K562 (cell line): Measurements from ENCODE around the gene LSM6. TPM values are rescaled to one million over a fixed set of nuclear protein-coding genes. Genes with fewer than 3 reads are reported as not detected.

Experiments used
- ATAC-seq: fragments of 200-7000 bp; cut with Tn5 transposase; 3 replicates; pipeline ENCODE4 v1.9.1; 2020; ENCODE audit warnings: moderate library complexity
- BruUV-seq: library from RNA; stranded (reverse); fragments of 400-500 nt; replicated peaks from 2 replicates; lab custom pipeline; 2021; lab: Mats Ljungman, UMichigan
- CTCF ChIA-PET: fragments of 300-600 bp; formaldehyde crosslinking; extraction: SDS; loops from one replicate; lab custom pipeline; 2021; ENCODE audit warnings: low intra/inter-chr PET ratio; lab: Yijun Ruan, JAX
- POLR2A ChIA-PET: fragments of 300-600, 350-650 bp; sonication (Branson Sonifier 250); formaldehyde crosslinking; extraction: SDS; loops from one replicate; lab custom pipeline; 2021; ENCODE audit warnings: antibody characterized with exemption, inconsistent platforms; lab: Yijun Ruan, JAX
- DNase-seq, 4 experiments: peaks; one replicate each; pipeline versions ENCODE4 v3.0.0 to v3.0.0-alpha.2; 2011 to 2018; ENCODE audit warnings: low spot score in 3 of 4, mixed read lengths in 3 of 4; ENCODE audit errors: extremely low read depth in 1 of 4
- FAIRE-seq: peaks from 2 replicates; lab custom pipeline; 2011; peaks lifted over from hg19 to GRCh38; lab: Jason Lieb, UNC
- H2AFZ ChIP-seq: 2 replicates; pipeline ENCODE4 v1.6.0; 2011; ENCODE audit warnings: low read depth, low read length, control low read depth, inconsistent platforms
- H3K27ac ChIP-seq: fragments of 200-600 bp; 3 replicates; pipeline ENCODE4 v1.8.0; 2011; ENCODE audit warnings: low read depth, mild to moderate bottlenecking, control low read depth, inconsistent platforms, low read length, moderate library complexity, mixed read lengths; ENCODE audit errors: extremely low read depth
- H3K27me3 ChIP-seq, 2 experiments: fragments of 300-600 bp in 1 of 2; 2 replicates in 1 of 2; 3 replicates in 1 of 2; pipeline versions ENCODE4 v1.6.0 to v1.8.0; 2011; ENCODE audit warnings: inconsistent platforms in 2 of 2, low read length in 2 of 2, mild to moderate bottlenecking in 1 of 2, mixed read lengths in 1 of 2, moderate library complexity in 1 of 2; ENCODE audit not compliant: control insufficient read depth in 2 of 2, insufficient read depth in 2 of 2
- H3K36me3 ChIP-seq: fragments of 300-600 bp; 3 replicates; pipeline ENCODE4 v1.8.0; 2011; ENCODE audit warnings: mild to moderate bottlenecking, low read length, inconsistent platforms; ENCODE audit not compliant: control insufficient read depth, insufficient read depth
- H3K4me1 ChIP-seq, 2 experiments: fragments of 200-600 bp in 1 of 2; replicated peaks in 1 of 2; 2 replicates in 1 of 2; 3 replicates in 1 of 2; pipeline versions ENCODE4 v1.5.1 to v1.8.0; 2011; ENCODE audit warnings: inconsistent platforms in 2 of 2, low read length in 2 of 2, mild to moderate bottlenecking in 1 of 2, mixed read lengths in 1 of 2, moderate library complexity in 1 of 2; ENCODE audit not compliant: control insufficient read depth in 2 of 2, insufficient read depth in 2 of 2
- H3K4me2 ChIP-seq: 2 replicates; pipeline ENCODE4 v1.6.1; 2011; ENCODE audit warnings: low read length, control low read depth, inconsistent platforms, mixed read lengths; ENCODE audit not compliant: insufficient read depth
- H3K4me3 ChIP-seq: fragments of 200-600 bp; sonication (generic), shearing (Covaris generic); 2 replicates; pipeline ENCODE4 v1.5.1; 2016; ENCODE audit warnings: control low read depth, inconsistent platforms
- H3K79me2 ChIP-seq: fragments of 200-600 bp; 3 replicates; pipeline ENCODE4 v1.8.0; 2011; ENCODE audit warnings: low read length, inconsistent platforms; ENCODE audit not compliant: control insufficient read depth, insufficient read depth
- H3K9ac ChIP-seq, 2 experiments: 2 replicates each; pipeline versions ENCODE4 v1.6.0 to v1.6.1; 2011; ENCODE audit warnings: low read depth in 2 of 2, low read length in 2 of 2, control low read depth in 1 of 2, inconsistent platforms in 1 of 2, mild to moderate bottlenecking in 1 of 2, mixed read lengths in 1 of 2; ENCODE audit not compliant: insufficient read depth in 1 of 2
- H3K9me1 ChIP-seq: one replicate; pipeline ENCODE4 v1.6.0; 2011; ENCODE audit warnings: inconsistent platforms, mild to moderate bottlenecking, low read length, moderate library complexity; ENCODE audit not compliant: control insufficient read depth, insufficient read depth
- H3K9me3 ChIP-seq: replicated peaks from 2 replicates; pipeline ENCODE4 v1.5.1; 2011; ENCODE audit warnings: low read depth, low read length, inconsistent platforms; ENCODE audit not compliant: control insufficient read depth, insufficient read depth
- H4K20me1 ChIP-seq: replicated peaks from 2 replicates; pipeline ENCODE4 v1.6.1; 2011; ENCODE audit warnings: low read length, inconsistent platforms, mixed read lengths; ENCODE audit not compliant: control insufficient read depth, insufficient read depth
- ASH1L ChIP-seq: fragments of 450-650 bp; IDR thresholded peaks from 2 replicates; pipeline ENCODE4 v1.6.1; 2018; ENCODE audit warnings: borderline replicate concordance, mild to moderate bottlenecking, low read depth; ENCODE audit not compliant: partially characterized antibody
- CBFB ChIP-seq: sonication (generic); formaldehyde crosslinking; IDR thresholded peaks from 2 replicates; pipeline ENCODE4 v1.4.0; 2020; ENCODE audit warnings: mild to moderate bottlenecking, missing genetic modification reagents
- CEBPB ChIP-seq: fragments of 450-650 bp; IDR thresholded peaks from 2 replicates; pipeline ENCODE4 v1.6.1; 2016; ENCODE audit warnings: missing genetic modification characterization, missing compliant biosample characterization
- CTBP1 ChIP-seq: fragments of 450-650 bp; IDR thresholded peaks from 2 replicates; pipeline ENCODE4 v1.6.1; 2016; ENCODE audit warnings: borderline replicate concordance
- CXXC5 ChIP-seq: fragments of 250-450 bp; sonication (Bioruptor Pico); IDR thresholded peaks from 2 replicates; pipeline ENCODE4 v1.8.0; 2022; ENCODE audit warnings: inconsistent platforms, mild to moderate bottlenecking, moderate library complexity
- DMBX1 ChIP-seq: fragments of 250-450 bp; sonication (Bioruptor Pico); IDR thresholded peaks from 2 replicates; pipeline ENCODE4 v1.8.0; 2022; ENCODE audit warnings: inconsistent platforms, mild to moderate bottlenecking, moderate library complexity, borderline replicate concordance
- GATA2 ChIP-seq: sonication (generic); formaldehyde crosslinking; IDR thresholded peaks from 2 replicates; pipeline ENCODE4 v1.4.0; 2020; ENCODE audit warnings: mild to moderate bottlenecking, missing genetic modification reagents
- IRF2 ChIP-seq: sonication (generic); formaldehyde crosslinking; IDR thresholded peaks from 2 replicates; pipeline ENCODE4 v1.8.1; 2022; ENCODE audit warnings: mild to moderate bottlenecking, missing genetic modification reagents
- MEF2D ChIP-seq: conservative IDR thresholded peaks from 2 replicates; pipeline ENCODE4 v1.6.1; 2016; ENCODE audit warnings: low read depth, missing genetic modification characterization, missing compliant biosample characterization
- NCOA4 ChIP-seq: fragments of 450-650 bp; IDR thresholded peaks from 2 replicates; pipeline ENCODE4 v1.6.1; 2018; ENCODE audit warnings: mild to moderate bottlenecking; ENCODE audit not compliant: partially characterized antibody
- NR2C2 ChIP-seq, 2 experiments: fragments of 200-800 bp in 1 of 2; sonication (Bioruptor generic) in 1 of 2; sonication (generic) in 1 of 2; formaldehyde crosslinking in 1 of 2; IDR thresholded peaks; 2 replicates each; pipeline versions ENCODE4 v1.6.1 to v1.8.0; 2016 to 2022; ENCODE audit warnings: mild to moderate bottlenecking in 1 of 2, missing compliant biosample characterization in 1 of 2, missing genetic modification characterization in 1 of 2, missing genetic modification reagents in 1 of 2
- POLR2G ChIP-seq: fragments of 200-400 bp; formaldehyde crosslinking; IDR thresholded peaks from 2 replicates; pipeline ENCODE4 v1.6.1; 2017; ENCODE audit warnings: low read depth, mild to moderate bottlenecking, antibody characterized with exemption, low read length, moderate library complexity
- RAD21 ChIP-seq, 2 experiments: fragments of 250-450 bp in 1 of 2; fragments of 450-650 bp in 1 of 2; sonication (Bioruptor Pico) in 1 of 2; formaldehyde crosslinking in 1 of 2; IDR thresholded peaks in 1 of 2; conservative IDR thresholded peaks in 1 of 2; 2 replicates each; pipeline versions ENCODE4 v1.4.0 to v1.8.0; 2020 to 2022; ENCODE audit warnings: mild to moderate bottlenecking in 2 of 2, moderate library complexity in 1 of 2
- RAD51 ChIP-seq: fragments of 450-650 bp; IDR thresholded peaks from 2 replicates; pipeline ENCODE4 v1.7.1; 2016; ENCODE audit warnings: low read depth, mild to moderate bottlenecking, borderline replicate concordance
- SAFB ChIP-seq: fragments of 200-400 bp; formaldehyde crosslinking; IDR thresholded peaks from 2 replicates; pipeline ENCODE4 v1.6.1; 2017; ENCODE audit warnings: low read depth, low read length, borderline replicate concordance
- SMAD4 ChIP-seq: fragments of 250-450 bp; sonication (Bioruptor Pico); conservative IDR thresholded peaks from 2 replicates; pipeline ENCODE4 v1.8.0; 2021; ENCODE audit warnings: inconsistent platforms, mild to moderate bottlenecking, moderate library complexity
- SPI1 ChIP-seq: IDR thresholded peaks from 2 replicates; pipeline ENCODE4 v1.6.1; 2011; ENCODE audit warnings: low read depth, low read length, control low read depth, borderline replicate concordance
- SRSF9 ChIP-seq: fragments of 200-400 bp; formaldehyde crosslinking; IDR thresholded peaks from 2 replicates; pipeline ENCODE4 v1.6.1; 2017; ENCODE audit warnings: low read depth, low read length, borderline replicate concordance
- TCF7 ChIP-seq: sonication (generic); IDR thresholded peaks from 2 replicates; pipeline ENCODE4 v1.6.1; 2016; ENCODE audit warnings: antibody characterized with exemption, borderline replicate concordance
- TCF7L2 ChIP-seq: fragments of 150-350 bp; IDR thresholded peaks from 2 replicates; pipeline ENCODE4 v1.6.1; 2016; ENCODE audit warnings: low read depth, mild to moderate bottlenecking, low read length, moderate library complexity
- ZNF124 ChIP-seq: sonication (generic); formaldehyde crosslinking; IDR thresholded peaks from 2 replicates; pipeline ENCODE4 v1.8.1; 2022; ENCODE audit warnings: missing genetic modification reagents
- ZNF165 ChIP-seq: fragments of 250-450 bp; sonication (Bioruptor Pico); IDR thresholded peaks from 2 replicates; pipeline ENCODE4 v1.4.0; 2020; ENCODE audit warnings: borderline replicate concordance
- ZNF184 ChIP-seq: sonication (generic); formaldehyde crosslinking; IDR thresholded peaks from 2 replicates; pipeline ENCODE4 v1.5.0; 2020; ENCODE audit warnings: missing genetic modification reagents
- ZNF551 ChIP-seq: fragments of 250-450 bp; sonication (Bioruptor Pico); IDR thresholded peaks from 2 replicates; pipeline ENCODE4 v1.5.0; 2021; ENCODE audit warnings: mild to moderate bottlenecking, moderate library complexity
- ZNF584 ChIP-seq: fragments of 200-800 bp; sonication (Bioruptor generic); IDR thresholded peaks from 2 replicates; pipeline ENCODE4 v1.6.1; 2016; ENCODE audit warnings: low read depth, mild to moderate bottlenecking, missing genetic modification characterization, missing compliant biosample characterization
- ZNF785 ChIP-seq: fragments of 250-450 bp; sonication (Bioruptor Pico); IDR thresholded peaks from 2 replicates; pipeline ENCODE4 v1.4.0; 2020; ENCODE audit warnings: mild to moderate bottlenecking
- WGBS: fragments of 100-300 bp; shearing (Covaris generic); methylation state at CpG from one replicate; pipeline ENCODE4 v1.1.6; 2016; ENCODE audit warnings: low coverage, mixed read lengths; ENCODE audit not compliant: insufficient coverage; ENCODE audit errors: missing lambda C conversion rate; 5-methylcytosine and 5-hydroxymethylcytosine counted together
- in situ Hi-C: fragments of 300-500 bp; cut with MboI; formaldehyde crosslinking; loops from 4 replicates; pipeline ENCODE4 v1.15.0; 2018; ENCODE audit warnings: inconsistent platforms, mixed read lengths
- intact Hi-C: fragments of 100-400 bp; cut with micrococcal nuclease; formaldehyde crosslinking; loops from 2 replicates; pipeline ENCODE4 v1.14.2; 2022
- polyA plus RNA-seq, 8 experiments: library from polyadenylated mRNA; depleted of rRNA in 4 of 8; stranded (reverse) in 5 of 8; unstranded in 3 of 8; fragments of >200 nt; fragmentation: Nextera tagmentation in 2 of 8; fragmentation: Illumina TruSeq in 1 of 8; extraction: Ambion mirVana in 2 of 8; extraction: Trizol in 1 of 8; gene quantifications; 2 replicates each; pipeline versions ENCODE4 v1.2.1 to v1.2.3, GENCODE V29; 2011 to 2014; ENCODE audit warnings: inconsistent platforms in 1 of 8, missing spikeins in 1 of 8
- total RNA-seq, 7 experiments: library from RNA; depleted of rRNA in 6 of 7; stranded (reverse); fragments of >200 nt in 6 of 7; fragmentation: Illumina TruSeq in 2 of 7; extraction: Trizol in 2 of 7; gene quantifications; 2 replicates each; pipeline versions ENCODE4 v1.2.1 to v1.2.3, GENCODE V29; 2011 to 2021; ENCODE audit warnings: low replicate concordance in 1 of 7

The LSM6 gene
- total and polyA plus RNA-seq, 9 of the 15 experiments (the other 6 are each of a cell fraction or from before 2014, with no cell fraction given), result 39.9 to 150 (median 97.4) TPM

- FAIRE-seq, result no peak
- ATAC-seq, result peak; percentile 75
- no TSS peak for BruUV-seq
- Histone ChIP-seq H3K9ac (no peak overlapping the region; a peak in 1 of 4 replicates), H3K9me3 (no peaks in the 10 kb centered on the region), H3K27ac (no peak overlapping the region), H2AFZ (peak overlapping the region; percentile 32; the same call in 1 of the 2 replicates), H3K4me3 (no peak overlapping the region), H3K4me2 (peak overlapping the region; percentile 18; the same call in 1 of the 2 replicates), H3K27me3 (peaks cover 0 to 38% of the 10 kb centered on the region in 2 experiments; a peak in 3 of 5 replicates), H4K20me1 (no peaks in the 10 kb centered on the region), H3K9me1 (no peaks in the 10 kb centered on the region), H3K36me3 (no peaks in the 10 kb centered on the region), H3K79me2 (no peaks in the 10 kb centered on the region), H3K4me1 (no peaks in the 10 kb centered on the region)
- in situ Hi-C loops (no loop called here), intact Hi-C loops (no loop called here)
- 7% methylated on average over 8 of the region's 8 CpGs for WGBS
- ChIA-PET CTCF (no interaction called here), POLR2A (no interaction called here)
- no peak for DNase-seq
- TF ChIP-seq NR2C2 (CRISPR knock-in tag; IDR thresholded peaks at IDR 0.05), result no peak
- TF ChIP-seq NR2C2 (tag; IDR thresholded peaks at IDR 0.05), result peak; percentile 58; the same call in 1 of the 2 replicates
- no peak for TF ChIP-seq SPI1
- TF ChIP-seq CTBP1, result peak; percentile 32; the same call in 1 of the 2 replicates
- TF ChIP-seq ZNF184 (CRISPR knock-in tag), result no peak
- TF ChIP-seq ZNF584 (CRISPR knock-in tag), result peak; percentile 89
- TF ChIP-seq MEF2D (tag), result 0 out of 2 replicates have a peak, but pooled peaks have one; percentile 23
- no peak for TF ChIP-seq TCF7
- TF ChIP-seq IRF2 (CRISPR knock-in tag), result no peak
- no peak for TF ChIP-seq SRSF9
- TF ChIP-seq CEBPB (tag), result peak; percentile 44; the same call in 1 of the 2 replicates
- peak; percentile 50; the same call in 1 of the 2 replicates for TF ChIP-seq SMAD4
- no peak for TF ChIP-seq ZNF551 (CRISPR knock-in tag)
- no peak for TF ChIP-seq POLR2G
- no peak for TF ChIP-seq DMBX1 (CRISPR knock-in tag)
- TF ChIP-seq SAFB, result no peak
- no peak for TF ChIP-seq ASH1L
- TF ChIP-seq CBFB (CRISPR knock-in tag), result no peak
- no peak for TF ChIP-seq ZNF124
- TF ChIP-seq NCOA4, result no peak
- no peak for TF ChIP-seq RAD51
- 0 out of 2 replicates have a peak, but pooled peaks have one; percentile 46 for TF ChIP-seq CXXC5 (CRISPR knock-in tag)
- TF ChIP-seq RAD21 (CRISPR knock-in tag; conservative IDR thresholded peaks at IDR 0.05 in 1 of 2, IDR thresholded peaks at IDR 0.05 in 1 of 2), result no peak
- no peak for TF ChIP-seq ZNF165 (CRISPR knock-in tag)
- no peak for TF ChIP-seq GATA2 (CRISPR knock-in tag)
- no peak for TF ChIP-seq TCF7L2
- TF ChIP-seq ZNF785 (CRISPR knock-in tag), result no peak
Observed at GRCh38 chr4:146235654-146236177, 60.2 kb downstream of the LSM6 start.
